Trophoblast cell (in vitro differentiated cells and primary cell): ENCODE results near the gene KRTAP26-1.

ENCODE experiments used
- DNase-seq, 2 donors: peaks; one replicate each; pipeline ENCODE4 v3.0.0-alpha.2; 2016
- H2AFZ ChIP-seq: 2 replicates; pipeline ENCODE4 v1.6.1; 2013; ENCODE audit warnings: low read length, moderate library complexity, mild to moderate bottlenecking; ENCODE audit not compliant: insufficient read depth, poor library complexity
- H2AK5ac ChIP-seq: 2 replicates; pipeline ENCODE4 v1.6.1; 2013; ENCODE audit warnings: mild to moderate bottlenecking, low read length
- H2BK120ac ChIP-seq: 2 replicates; pipeline ENCODE4 v1.6.1; 2013; ENCODE audit warnings: low read length, mild to moderate bottlenecking, moderate library complexity; ENCODE audit not compliant: insufficient read depth, poor library complexity
- H2BK12ac ChIP-seq: 2 replicates; pipeline ENCODE4 v1.6.1; 2013; ENCODE audit warnings: mild to moderate bottlenecking, low read length, moderate library complexity
- H2BK5ac ChIP-seq: 2 replicates; pipeline ENCODE4 v1.6.1; 2013; ENCODE audit warnings: low read length, low read depth, moderate library complexity, mild to moderate bottlenecking; ENCODE audit not compliant: poor library complexity
- H3K14ac ChIP-seq: 2 replicates; pipeline ENCODE4 v1.6.1; 2013; ENCODE audit warnings: mild to moderate bottlenecking, low read length
- H3K18ac ChIP-seq: 2 replicates; pipeline ENCODE4 v1.6.1; 2013; ENCODE audit warnings: mild to moderate bottlenecking, low read length
- H3K23ac ChIP-seq: 2 replicates; pipeline ENCODE4 v1.6.1; 2013; ENCODE audit warnings: low read length
- H3K27ac ChIP-seq: 2 replicates; pipeline ENCODE4 v1.5.1; 2013; ENCODE audit warnings: low read depth, mild to moderate bottlenecking, inconsistent platforms, low read length, moderate library complexity
- H3K27me3 ChIP-seq: 2 replicates; pipeline ENCODE4 v1.6.1; 2013; ENCODE audit warnings: inconsistent platforms, mild to moderate bottlenecking, low read length, moderate library complexity; ENCODE audit not compliant: insufficient read depth
- H3K36me3 ChIP-seq, 2 experiments: 1 replicate in 1 of 2; 2 replicates in 1 of 2; pipeline ENCODE4 v1.6.1; 2013; ENCODE audit warnings: low read length in 2 of 2, mild to moderate bottlenecking in 2 of 2, moderate library complexity in 1 of 2; ENCODE audit not compliant: insufficient read depth in 2 of 2, control insufficient read depth in 1 of 2
- H3K4ac ChIP-seq: 2 replicates; pipeline ENCODE4 v1.6.1; 2013; ENCODE audit warnings: low read depth, mild to moderate bottlenecking, low read length, moderate library complexity
- H3K4me1 ChIP-seq, 2 experiments: 1 replicate in 1 of 2; 2 replicates in 1 of 2; pipeline ENCODE4 v1.6.1; 2013; ENCODE audit warnings: low read length in 2 of 2, mild to moderate bottlenecking in 2 of 2, moderate library complexity in 1 of 2; ENCODE audit not compliant: insufficient read depth in 2 of 2, control insufficient read depth in 1 of 2
- H3K4me2 ChIP-seq: 2 replicates; pipeline ENCODE4 v1.6.1; 2013; ENCODE audit warnings: inconsistent platforms, mild to moderate bottlenecking, low read length, moderate library complexity
- H3K4me3 ChIP-seq: 2 replicates; pipeline ENCODE4 v1.5.1; 2013; ENCODE audit warnings: mild to moderate bottlenecking, low read depth, low read length, inconsistent platforms
- H3K79me1 ChIP-seq: one replicate; pipeline ENCODE4 v1.6.1; 2013; ENCODE audit warnings: low read length
- H3K79me2 ChIP-seq: 2 replicates; pipeline ENCODE4 v1.6.1; 2013; ENCODE audit warnings: low read length, mild to moderate bottlenecking; ENCODE audit not compliant: control insufficient read depth, insufficient read depth, poor library complexity
- H3K9ac ChIP-seq: 2 replicates; pipeline ENCODE4 v1.6.1; 2013; ENCODE audit warnings: mild to moderate bottlenecking, low read length
- H3K9me3 ChIP-seq: 2 replicates; pipeline ENCODE4 v1.6.1; 2013; ENCODE audit warnings: low read depth, mild to moderate bottlenecking, control low read depth, inconsistent platforms, low read length; ENCODE audit not compliant: insufficient read depth
- H4K12ac ChIP-seq: 2 replicates; pipeline ENCODE4 v1.6.1; 2013; ENCODE audit warnings: low read depth, mild to moderate bottlenecking, low read length, moderate library complexity
- H4K8ac ChIP-seq: 2 replicates; pipeline ENCODE4 v1.6.1; 2013; ENCODE audit warnings: low read depth, mild to moderate bottlenecking, low read length, moderate library complexity
- H4K91ac ChIP-seq: one replicate; pipeline ENCODE4 v1.6.1; 2013; ENCODE audit warnings: low read depth, mild to moderate bottlenecking, low read length, moderate library complexity
- WGBS: extraction: QIAGEN DNeasy Blood & Tissue Kit; methylation state at CpG from one replicate; pipeline ENCODE4 v1.1.7; 2013; ENCODE audit warnings: missing lambda C conversion rate; ENCODE audit not compliant: insufficient read length, insufficient coverage; ENCODE audit errors: extremely low coverage; 5-methylcytosine and 5-hydroxymethylcytosine counted together

Gene KRTAP26-1

DNA sequence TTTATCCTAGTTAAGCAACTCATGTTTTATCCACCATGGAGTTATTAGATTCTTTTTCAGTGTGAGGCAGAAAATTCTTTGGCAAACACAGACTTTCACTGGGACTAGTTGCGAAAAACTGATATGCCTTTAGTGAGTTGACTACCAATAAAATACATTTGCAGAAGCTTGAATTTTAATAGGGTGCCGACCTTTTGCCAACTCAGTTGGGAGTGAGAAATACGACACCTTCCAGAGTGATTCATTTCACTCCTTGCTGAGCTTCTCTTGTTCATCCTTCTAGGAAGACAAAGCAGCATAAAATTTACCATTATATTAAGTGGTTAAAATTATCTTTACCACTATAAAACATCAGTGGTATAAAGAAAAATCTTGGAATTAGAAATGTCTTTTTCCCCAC is 29.5 kb upstream of the KRTAP26-1 start:
- Histone ChIP-seq H3K36me3 (no peaks in the 10 kb centered on the region), H4K8ac (no peak overlapping the region), H3K79me2 (no peaks in the 10 kb centered on the region), H2BK5ac (no peak overlapping the region), H2BK120ac (no peak overlapping the region), H3K23ac (no peak overlapping the region), H2BK12ac (no peak overlapping the region), H4K12ac (no peak overlapping the region), H3K27me3 (no peaks in the 10 kb centered on the region), H3K4me3 (no peak overlapping the region), H3K27ac (no peak overlapping the region), H2AFZ (no peak overlapping the region), H3K4me1 (no peaks in the 10 kb centered on the region), H3K4ac (no peak overlapping the region), H3K9ac (no peak overlapping the region), H2AK5ac (no peak overlapping the region), H3K9me3 (no peaks in the 10 kb centered on the region), H3K18ac (no peak overlapping the region), H3K14ac (no peak overlapping the region), H3K79me1 (no peaks in the 10 kb centered on the region), H3K4me2 (no peak overlapping the region), H4K91ac (no peak overlapping the region)
- no CpG with 5 or more reads among the region's 3 CpGs for whole genome bisulfite sequencing
- DNase-seq = no peak

DNA sequence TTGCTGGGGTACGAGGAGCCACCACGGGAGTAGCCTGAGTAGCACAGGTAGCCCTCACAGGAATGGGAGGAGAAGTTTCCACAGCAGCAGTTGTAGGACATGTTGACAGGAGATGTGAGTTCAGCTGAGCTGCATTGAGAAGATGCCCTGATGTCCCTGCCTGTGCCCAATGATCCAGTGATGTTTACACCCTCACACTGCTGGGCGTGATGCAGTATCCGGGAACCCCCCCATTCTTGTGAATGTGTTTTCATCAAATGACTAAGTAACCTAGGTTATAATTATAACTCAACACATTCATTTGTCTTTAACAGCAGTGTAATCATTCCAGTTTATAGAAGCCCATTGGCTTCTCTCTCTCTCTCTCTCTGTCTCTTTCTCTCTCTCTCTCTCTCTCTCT is 28.4 kb upstream of the KRTAP26-1 start, which contains the start of gene KRTAP23-1:
KRTAP23-1 (minus strand) TSS at position 101 of the 400 bp plus-strand sequence; CDS start at position 101, 0 bp downstream.
- Histone ChIP-seq H3K27ac (no peak within 1 kb of the TSS), H3K4me2 (no peak within 1 kb of the TSS), H4K91ac (no peak within 1 kb of the TSS), H2AK5ac (no peak within 1 kb of the TSS), H3K9me3 (no peaks in the 10 kb centered on the region), H3K27me3 (no peaks in the 10 kb centered on the region), H3K36me3 (no peaks in the 10 kb centered on the region), H3K4me3 (no peak within 1 kb of the TSS), H2BK12ac (no peak within 1 kb of the TSS), H3K9ac (no peak within 1 kb of the TSS), H4K8ac (no peak within 1 kb of the TSS), H3K14ac (no peak within 1 kb of the TSS), H2AFZ (no peak within 1 kb of the TSS), H3K4ac (no peak within 1 kb of the TSS), H2BK5ac (no peak within 1 kb of the TSS), H3K18ac (no peak within 1 kb of the TSS), H3K4me1 (no peaks in the 10 kb centered on the region), H3K79me2 (no peaks in the 10 kb centered on the region), H3K79me1 (no peaks in the 10 kb centered on the region), H3K23ac (no peak within 1 kb of the TSS), H4K12ac (no peak within 1 kb of the TSS), H2BK120ac (no peak within 1 kb of the TSS)
- no CpG with 5 or more reads among the region's 4 CpGs for WGBS
- DNase-seq = no peak

DNA sequence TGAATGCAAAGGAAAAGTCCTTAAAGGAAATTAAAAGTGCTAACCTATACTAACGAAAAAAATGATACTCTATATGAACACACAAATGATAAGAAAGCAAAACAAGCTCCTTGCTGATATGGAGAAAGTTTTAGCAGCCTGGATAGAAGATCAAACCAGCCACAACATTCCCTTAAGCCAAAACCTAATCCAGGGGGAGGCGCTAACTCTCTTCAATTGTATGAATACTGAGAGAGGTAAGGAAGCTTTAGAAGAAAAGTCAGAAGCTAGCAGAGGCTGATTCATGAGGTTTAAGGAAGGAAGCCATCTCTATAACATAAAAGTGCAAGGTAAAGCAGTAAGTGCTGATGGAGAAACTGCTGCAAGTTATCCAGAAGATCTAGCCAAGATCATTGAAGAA is 24.9 kb upstream of the KRTAP26-1 start:
- Histone ChIP-seq H2BK5ac (no peak overlapping the region), H3K9ac (no peak overlapping the region), H2AK5ac (no peak overlapping the region), H2BK120ac (no peak overlapping the region), H3K4me1 (no peaks in the 10 kb centered on the region), H3K23ac (no peak overlapping the region), H3K79me2 (no peaks in the 10 kb centered on the region), H4K12ac (no peak overlapping the region), H3K4me2 (no peak overlapping the region), H3K36me3 (no peaks in the 10 kb centered on the region), H3K9me3 (no peaks in the 10 kb centered on the region), H3K79me1 (no peaks in the 10 kb centered on the region), H4K8ac (no peak overlapping the region), H3K14ac (no peak overlapping the region), H2BK12ac (no peak overlapping the region), H3K18ac (no peak overlapping the region), H2AFZ (no peak overlapping the region), H3K27ac (no peak overlapping the region), H3K4ac (no peak overlapping the region), H3K27me3 (no peaks in the 10 kb centered on the region), H4K91ac (no peak overlapping the region), H3K4me3 (no peak overlapping the region)
- DNase-seq = no peak
- WGBS = no CpG with 5 or more reads among the region's 2 CpGs

DNA sequence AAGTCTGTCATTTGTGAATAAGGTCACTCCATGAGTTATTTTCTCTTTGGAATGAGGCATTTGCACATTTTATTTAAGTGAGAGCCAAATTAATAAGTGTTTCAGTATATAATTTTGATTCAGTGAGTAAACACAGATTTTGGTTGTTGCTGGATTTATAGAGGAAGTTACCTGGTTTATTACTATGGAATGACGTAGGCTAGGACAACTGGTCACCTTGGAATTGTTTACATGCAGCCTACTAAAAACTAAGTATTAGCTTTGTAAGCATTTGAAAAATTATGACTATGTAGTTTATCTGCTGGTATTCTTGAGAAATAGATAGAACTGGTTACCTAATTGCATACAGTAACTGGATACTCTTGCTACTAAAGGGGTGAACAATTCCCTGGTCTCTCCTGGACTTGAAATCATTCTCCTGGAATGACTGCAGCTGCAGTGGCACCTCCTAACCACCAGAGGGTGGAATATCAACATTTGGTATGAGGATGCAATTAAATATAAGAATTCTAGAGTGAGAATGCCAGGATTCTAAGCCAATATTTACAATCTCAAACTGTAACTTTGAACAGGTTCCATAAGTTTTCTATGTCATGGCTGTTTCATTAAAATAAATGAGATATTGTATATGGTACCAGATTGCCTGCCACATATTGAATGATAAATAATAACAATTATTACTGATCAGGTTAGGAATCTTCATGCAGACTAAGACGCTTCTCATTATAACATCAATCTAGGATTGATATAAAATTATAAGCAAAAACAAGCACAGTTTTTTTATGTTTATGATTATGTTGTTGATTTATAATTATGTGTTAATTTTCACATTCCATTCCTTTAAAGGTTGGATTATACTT is 20.8 kb upstream of the KRTAP26-1 start:
- H3K23ac ChIP-seq = no peak overlapping the region

More for the DNA sequence above, 20.8 kb upstream of the KRTAP26-1 start:
- DNase-seq = peak; percentile 55 to 95
- Histone ChIP-seq H4K91ac (no peak overlapping the region), H4K12ac (no peak overlapping the region), H2BK120ac (no peak overlapping the region), H3K4me1 (no peaks in the 10 kb centered on the region), H3K14ac (no peak overlapping the region), H3K27ac (no peak overlapping the region), H3K27me3 (no peaks in the 10 kb centered on the region), H3K4me3 (no peak overlapping the region), H3K79me1 (no peaks in the 10 kb centered on the region), H3K36me3 (no peaks in the 10 kb centered on the region), H2AK5ac (no peak overlapping the region), H3K18ac (no peak overlapping the region), H3K9me3 (no peaks in the 10 kb centered on the region), H3K4ac (no peak overlapping the region), H3K79me2 (no peaks in the 10 kb centered on the region), H2BK5ac (no peak overlapping the region), H4K8ac (no peak overlapping the region), H3K9ac (no peak overlapping the region), H3K4me2 (no peak overlapping the region), H2BK12ac (no peak overlapping the region), H2AFZ (no peak overlapping the region)
- no CpG with 5 or more reads among the region's 2 CpGs for WGBS
